HEK293T (cell line): ENCODE results near the gene USP15.

Source experiments
- FOXK2 ChIP-seq: fragments of 450-650 bp; IDR thresholded peaks from 2 replicates; pipeline ENCODE4 v1.6.1; 2016; ENCODE audit warnings: mild to moderate bottlenecking
- ZNF384 ChIP-seq: fragments of 450-650 bp; IDR thresholded peaks from 2 replicates; pipeline ENCODE4 v1.6.1; 2016

- no peak for TF ChIP-seq FOXK2
- TF ChIP-seq ZNF384: no peak
Measured at GRCh38 chr12:62351326-62351725, 91.1 kb downstream of the USP15 start.
